CD4-positive, alpha-beta T cell treated with Interleukin-17A for 4 hours (primary cell): ENCODE data around the gene FBXW10B.
"Not testable (repeated sequence)": the region's sequence is repeated elsewhere in the genome, so short reads cannot be mapped to it uniquely, and the experiment has no call there.

Source experiments
- DNase-seq: peaks from one replicate; pipeline ENCODE4 v3.0.0-alpha.2; 2020; ENCODE audit warnings: mixed read lengths

FBXW10B gene

GRCh38 chr17:15629991-15630390 is 10.5 kb upstream of the FBXW10B start:
- not testable (repeated sequence) for DNase-seq

GRCh38 chr17:15623661-15624209 is 4.2 kb upstream of the FBXW10B start:
- not testable (repeated sequence) for DNase-seq

- not testable (repeated sequence) for DNase-seq
Observed at GRCh38 chr17:15623255-15623654, 3.8 kb upstream of the FBXW10B start.

- not testable (repeated sequence) for DNase-seq
Observed at GRCh38 chr17:15622124-15622523, 2.6 kb upstream of the FBXW10B start.

DNA sequence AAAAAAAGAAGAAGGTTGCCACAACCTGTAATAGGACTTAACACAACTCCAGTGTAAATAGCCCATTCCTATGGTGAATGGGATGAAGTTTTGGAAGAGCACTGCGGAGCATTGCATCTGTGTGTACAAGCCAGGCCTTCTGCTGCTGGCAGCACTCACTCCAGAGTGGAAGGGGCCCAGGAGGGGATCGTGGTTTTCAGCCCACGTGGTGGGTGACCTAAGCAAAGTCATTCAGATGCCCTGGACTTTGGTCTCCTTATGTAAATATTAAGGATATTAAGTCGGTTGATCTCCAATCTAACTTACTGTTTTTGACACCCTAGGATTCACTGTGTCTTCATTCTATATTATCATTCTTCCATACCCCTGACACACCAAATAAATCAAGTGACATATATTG is 2.7 kb downstream of the FBXW10B start:
- DNase-seq, result not testable (repeated sequence)

DNA sequence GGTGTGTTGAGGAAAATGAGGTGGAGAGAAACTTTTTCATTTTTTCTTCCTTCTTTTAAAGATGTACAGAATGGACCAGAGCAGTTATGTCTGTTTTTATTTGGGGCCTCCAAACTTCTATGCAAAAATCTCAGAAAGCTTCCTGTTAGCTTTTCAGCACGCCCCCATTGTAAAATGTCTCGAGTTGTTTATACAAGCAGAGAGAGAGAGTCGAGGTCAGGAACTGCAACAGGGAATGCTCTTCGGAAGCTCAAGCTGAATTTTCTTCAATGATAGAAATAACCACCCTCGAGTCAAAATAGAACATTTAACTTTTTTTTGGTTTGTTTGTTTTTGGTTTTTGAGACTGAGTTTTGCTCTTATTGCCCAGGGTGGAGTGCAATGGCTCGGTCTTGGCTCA is 3.7 kb downstream of the FBXW10B start:
- DNase-seq, result not testable (repeated sequence)

DNA sequence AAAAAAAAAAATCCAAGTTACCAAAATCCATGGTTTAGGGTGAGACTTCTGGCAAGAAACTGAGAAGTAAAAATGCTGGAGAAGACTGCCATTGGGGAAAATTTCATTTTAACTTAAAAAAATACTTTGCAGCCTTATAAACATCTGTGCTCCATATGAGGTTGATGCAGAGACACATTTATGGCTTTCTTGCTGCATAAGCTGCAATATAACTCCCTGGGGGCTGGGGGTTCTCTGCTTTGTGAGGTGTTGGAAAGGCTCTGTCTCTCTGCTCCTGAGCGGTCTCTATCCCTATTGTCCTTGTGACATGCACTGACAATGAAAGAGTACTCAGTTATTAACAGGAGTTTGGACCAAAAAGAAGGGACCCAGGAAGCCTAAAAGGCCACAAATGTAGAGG is 6.4 kb downstream of the FBXW10B start:
- DNase-seq, result not testable (repeated sequence)

DNA sequence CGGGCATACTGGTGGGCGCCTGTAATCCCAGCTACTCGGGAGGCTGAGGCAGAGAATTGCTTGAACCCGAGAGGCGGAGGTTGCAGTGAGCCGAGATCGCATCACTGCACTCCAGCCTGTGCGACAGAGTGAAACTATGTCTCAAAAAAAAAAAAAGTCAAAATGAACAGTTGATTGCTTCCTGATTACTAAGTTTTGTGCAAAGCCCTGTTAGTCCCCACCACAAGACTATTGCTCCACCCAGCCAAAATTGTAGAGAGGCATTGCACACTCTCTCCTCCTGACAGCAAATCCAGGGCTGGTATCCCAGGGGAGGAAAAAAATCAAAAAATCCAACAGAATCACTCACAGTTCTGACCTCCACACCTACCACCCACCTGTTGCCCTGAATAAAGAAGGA is 26.5 kb downstream of the FBXW10B start:
- DNase-seq, result not testable (repeated sequence)

- DNase-seq, result not testable (repeated sequence)
Observed at GRCh38 chr17:15591986-15592385, 27.5 kb downstream of the FBXW10B start.

GRCh38 chr17:15590844-15591243 is 28.7 kb downstream of the FBXW10B start:
- not testable (repeated sequence) for DNase-seq

- DNase-seq, result not testable (repeated sequence)
Observed at GRCh38 chr17:15589544-15590536, 29.7 kb downstream of the FBXW10B start.

DNA sequence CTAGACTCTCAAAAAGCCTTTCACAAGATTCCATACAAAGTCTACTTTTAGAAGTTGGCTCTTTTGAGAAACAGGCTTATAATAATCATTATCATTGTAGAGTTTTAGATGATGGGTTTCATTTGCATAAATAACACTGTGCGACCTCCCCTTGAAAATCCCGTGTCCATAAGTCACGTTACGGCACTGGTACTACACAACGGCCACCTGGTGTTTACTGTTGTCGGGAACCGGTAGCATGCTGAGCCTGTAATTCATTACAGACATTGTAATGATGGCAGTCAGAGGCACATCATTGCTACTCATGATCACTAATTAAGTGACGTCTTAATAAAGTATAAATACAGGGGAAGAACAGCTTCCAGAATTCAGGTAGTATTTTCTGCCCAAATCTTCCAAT is 31.5 kb downstream of the FBXW10B start:
- not testable (repeated sequence) for DNase-seq

GRCh38 chr17:15583313-15583712 is 36.2 kb downstream of the FBXW10B start:
- not testable (repeated sequence) for DNase-seq

DNA sequence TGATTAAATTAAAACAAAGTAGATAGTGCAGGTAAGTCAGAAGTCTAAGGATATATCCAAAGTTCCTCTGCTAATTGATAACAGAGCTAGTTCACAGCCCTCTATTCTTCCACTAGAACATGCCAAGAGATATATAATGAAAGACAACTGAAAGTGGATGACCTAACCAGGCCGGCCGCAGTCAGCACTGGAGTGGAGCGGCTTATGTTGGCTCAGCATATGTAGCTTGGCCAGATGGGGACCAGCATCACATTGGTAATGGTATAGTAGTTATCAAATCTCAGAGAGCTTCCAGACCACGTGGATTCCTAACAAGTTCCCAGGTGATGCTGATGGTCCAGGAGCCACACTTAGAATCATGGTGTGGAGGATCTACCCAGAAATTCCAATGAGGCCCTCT is 38.0 kb downstream of the FBXW10B start:
- DNase-seq, result not testable (repeated sequence)

DNA sequence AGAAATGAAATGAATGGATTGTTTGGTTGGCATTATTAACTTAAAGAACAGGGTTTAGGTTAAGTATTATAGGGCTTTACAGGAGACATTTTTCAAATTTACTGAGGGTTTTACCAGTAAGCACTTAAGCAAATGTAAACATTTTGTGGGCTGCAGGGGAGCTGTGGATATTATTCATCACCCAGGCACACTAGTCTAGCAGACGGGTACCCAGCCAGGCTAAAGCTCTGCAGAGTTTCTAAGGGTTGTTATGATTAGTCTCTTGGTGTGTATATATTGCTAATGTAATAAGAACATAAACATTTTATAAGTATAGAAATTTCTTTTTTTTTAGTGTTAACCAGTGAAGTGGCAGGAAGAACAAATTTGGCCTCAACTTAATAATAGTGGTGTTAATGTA is 42.7 kb downstream of the FBXW10B start:
- not testable (repeated sequence) for DNase-seq

DNA sequence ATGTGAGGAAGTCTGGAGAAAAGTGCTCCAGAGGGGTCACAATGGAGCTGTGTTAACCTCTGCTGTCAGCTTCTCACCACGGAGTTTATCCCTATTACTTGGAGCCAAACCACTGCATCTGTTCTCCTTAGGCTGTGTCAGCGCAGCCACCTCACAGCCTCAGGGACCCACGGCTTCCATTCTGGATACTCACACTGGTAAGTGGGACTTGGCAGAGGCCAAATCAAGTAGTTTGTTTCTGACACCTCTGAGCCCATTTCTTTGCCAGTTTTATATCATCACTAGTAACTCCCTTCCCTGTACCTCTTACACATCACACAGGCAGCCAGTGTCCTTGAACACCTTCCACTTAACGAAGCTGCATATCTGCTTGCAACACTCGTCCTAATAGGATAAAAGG is 44.8 kb downstream of the FBXW10B start:
- DNase-seq, result not testable (repeated sequence)

GRCh38 chr17:15573870-15574269 is 45.6 kb downstream of the FBXW10B start:
- not testable (repeated sequence) for DNase-seq
